ENCODE measurements around the gene VGLL4.

DNA sequence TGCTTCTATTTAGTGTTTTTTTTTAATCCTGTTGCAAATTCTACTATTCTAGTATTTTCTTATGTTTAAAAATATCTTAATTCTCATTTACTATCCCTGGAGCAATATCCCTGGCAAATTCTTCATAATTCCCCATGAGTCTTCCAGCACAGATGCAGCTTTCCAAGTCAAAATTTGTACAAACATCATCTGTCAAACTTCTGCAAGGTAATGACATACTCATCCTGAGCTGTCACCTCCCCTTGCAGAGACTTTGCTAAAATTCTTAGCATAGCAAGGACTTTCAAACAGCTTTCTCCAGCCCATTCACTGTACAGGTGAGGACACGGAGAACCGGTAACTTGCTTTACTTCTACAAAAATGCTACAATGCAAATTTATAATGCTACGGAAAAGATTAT is 28.6 kb upstream of the VGLL4 start:
- TF ChIP-seq, protein P1, sequence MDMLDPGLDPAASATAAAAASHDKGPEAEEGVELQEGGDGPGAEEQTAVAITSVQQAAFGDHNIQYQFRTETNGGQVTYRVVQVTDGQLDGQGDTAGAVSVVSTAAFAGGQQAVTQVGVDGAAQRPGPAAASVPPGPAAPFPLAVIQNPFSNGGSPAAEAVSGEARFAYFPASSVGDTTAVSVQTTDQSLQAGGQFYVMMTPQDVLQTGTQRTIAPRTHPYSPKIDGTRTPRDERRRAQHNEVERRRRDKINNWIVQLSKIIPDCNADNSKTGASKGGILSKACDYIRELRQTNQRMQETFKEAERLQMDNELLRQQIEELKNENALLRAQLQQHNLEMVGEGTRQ (IDR thresholded peaks at IDR 0.05; ENCODE audit: low read depth, low read length): no peak
- TF ChIP-seq, protein P2, sequence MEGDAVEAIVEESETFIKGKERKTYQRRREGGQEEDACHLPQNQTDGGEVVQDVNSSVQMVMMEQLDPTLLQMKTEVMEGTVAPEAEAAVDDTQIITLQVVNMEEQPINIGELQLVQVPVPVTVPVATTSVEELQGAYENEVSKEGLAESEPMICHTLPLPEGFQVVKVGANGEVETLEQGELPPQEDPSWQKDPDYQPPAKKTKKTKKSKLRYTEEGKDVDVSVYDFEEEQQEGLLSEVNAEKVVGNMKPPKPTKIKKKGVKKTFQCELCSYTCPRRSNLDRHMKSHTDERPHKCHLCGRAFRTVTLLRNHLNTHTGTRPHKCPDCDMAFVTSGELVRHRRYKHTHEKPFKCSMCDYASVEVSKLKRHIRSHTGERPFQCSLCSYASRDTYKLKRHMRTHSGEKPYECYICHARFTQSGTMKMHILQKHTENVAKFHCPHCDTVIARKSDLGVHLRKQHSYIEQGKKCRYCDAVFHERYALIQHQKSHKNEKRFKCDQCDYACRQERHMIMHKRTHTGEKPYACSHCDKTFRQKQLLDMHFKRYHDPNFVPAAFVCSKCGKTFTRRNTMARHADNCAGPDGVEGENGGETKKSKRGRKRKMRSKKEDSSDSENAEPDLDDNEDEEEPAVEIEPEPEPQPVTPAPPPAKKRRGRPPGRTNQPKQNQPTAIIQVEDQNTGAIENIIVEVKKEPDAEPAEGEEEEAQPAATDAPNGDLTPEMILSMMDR (conservative IDR thresholded peaks at IDR 0.05; ENCODE audit: low read depth, low read length): no peak
- TF ChIP-seq POLR2A (IDR thresholded peaks at IDR 0.05; ENCODE audit: low read depth, low read length) (no peak), SMC3 (IDR thresholded peaks at IDR 0.05; ENCODE audit: low read depth, low read length) (no peak), RFX5 (IDR thresholded peaks at IDR 0.05; ENCODE audit: low read depth, low read length) (no peak), MXI1 (IDR thresholded peaks at IDR 0.05; ENCODE audit: borderline replicate concordance, low read depth, low read length) (no peak), MAFK (IDR thresholded peaks at IDR 0.05; ENCODE audit: low read depth, low read length) (no peak), RAD21 (IDR thresholded peaks at IDR 0.05; ENCODE audit: low read length) (no peak), MAZ (IDR thresholded peaks at IDR 0.05; ENCODE audit: borderline replicate concordance, low read depth, low read length) (no peak), CEBPB (IDR thresholded peaks at IDR 0.05; ENCODE audit: low read depth, low read length) (no peak), FOS (IDR thresholded peaks at IDR 0.05; ENCODE audit: low read depth, low read length) (no peak)
- TF ChIP-seq, protein P3, sequence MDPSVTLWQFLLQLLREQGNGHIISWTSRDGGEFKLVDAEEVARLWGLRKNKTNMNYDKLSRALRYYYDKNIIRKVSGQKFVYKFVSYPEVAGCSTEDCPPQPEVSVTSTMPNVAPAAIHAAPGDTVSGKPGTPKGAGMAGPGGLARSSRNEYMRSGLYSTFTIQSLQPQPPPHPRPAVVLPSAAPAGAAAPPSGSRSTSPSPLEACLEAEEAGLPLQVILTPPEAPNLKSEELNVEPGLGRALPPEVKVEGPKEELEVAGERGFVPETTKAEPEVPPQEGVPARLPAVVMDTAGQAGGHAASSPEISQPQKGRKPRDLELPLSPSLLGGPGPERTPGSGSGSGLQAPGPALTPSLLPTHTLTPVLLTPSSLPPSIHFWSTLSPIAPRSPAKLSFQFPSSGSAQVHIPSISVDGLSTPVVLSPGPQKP (IDR thresholded peaks at IDR 0.05; ENCODE audit: borderline replicate concordance, low read depth, low read length): no peak

Data from IMR-90 (cell line).